HTR-8/SVneo (cell line): Measurements from ENCODE around the gene SLC44A4.
"Not testable (repeated sequence)": the region's sequence is repeated elsewhere in the genome, so short reads cannot be mapped to it uniquely, and the experiment has no call there.

Experiments used
- DNase-seq: peaks from one replicate; pipeline ENCODE4 v3.0.0; 2011; ENCODE audit warnings: low spot score, mixed read lengths; ENCODE audit not compliant: insufficient read length
- FAIRE-seq: peaks from 2 replicates; lab custom pipeline; 2011; peaks lifted over from hg19 to GRCh38; lab: Jason Lieb, UNC

SLC44A4 gene

GRCh38 chr6:31882344-31882743 is 3.5 kb upstream of the SLC44A4 start:
- FAIRE-seq, result no peak
- no peak for DNase-seq

- no peak for FAIRE-seq
- no peak for DNase-seq
These were observed 2.5 kb upstream of the SLC44A4 start for GRCh38 chr6:31881136-31881859.

GRCh38 chr6:31880616-31881015 is 1.8 kb upstream of the SLC44A4 start:
- FAIRE-seq (no peak), DNase-seq (no peak)

- DNase-seq (no peak), FAIRE-seq (no peak)
These were observed 1.1 kb upstream of the SLC44A4 start for GRCh38 chr6:31879901-31880300.

DNA sequence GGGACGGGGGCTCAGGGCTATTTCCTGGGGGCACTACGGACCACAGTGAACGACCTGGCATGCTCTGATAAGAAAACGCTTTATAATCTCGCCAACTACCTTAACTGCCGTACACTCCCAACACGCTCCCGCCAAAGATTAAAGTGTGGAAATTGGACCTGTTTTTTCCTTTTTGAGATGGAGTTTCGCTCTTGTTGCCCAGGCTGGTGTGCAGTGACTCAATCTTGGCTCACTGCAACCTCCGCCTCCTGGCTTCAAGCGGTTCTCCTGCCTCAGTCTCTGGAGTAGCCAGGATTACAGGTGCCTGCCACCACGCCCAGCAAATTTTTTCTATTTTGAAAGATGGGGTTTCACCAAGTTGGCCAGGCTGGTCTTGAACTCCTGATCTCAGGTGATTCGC is 346 bp upstream of the SLC44A4 start:
- no peak for FAIRE-seq
- DNase-seq, result no peak

DNA sequence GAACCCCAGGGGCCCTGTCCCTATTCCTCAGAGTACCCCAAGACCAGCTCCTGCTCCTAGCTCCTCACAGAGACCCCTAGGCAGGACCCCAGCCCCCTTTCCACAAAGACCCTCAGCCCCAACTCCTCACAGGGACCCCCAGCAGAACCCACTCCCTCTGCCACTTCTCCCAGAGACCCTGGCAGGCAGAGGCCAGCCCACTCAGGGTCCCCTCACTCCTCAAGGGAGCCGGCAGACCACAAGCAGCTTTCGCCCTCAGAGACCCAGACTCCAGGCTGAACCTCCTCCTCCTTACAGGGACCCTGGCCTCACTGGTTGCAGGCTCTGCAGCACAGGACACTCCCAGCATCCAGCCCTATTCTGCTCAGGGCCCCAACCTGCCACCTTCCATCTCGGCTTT is 575 bp downstream of the SLC44A4 start:
- no peak for FAIRE-seq
- DNase-seq, result no peak

- FAIRE-seq, result no peak
- DNase-seq, result no peak
These were observed 1.1 kb downstream of the SLC44A4 start for GRCh38 chr6:31877651-31878161.

- FAIRE-seq, result no peak
These were observed 1.6 kb downstream of the SLC44A4 start for GRCh38 chr6:31877125-31877650.

GRCh38 chr6:31876357-31876756 is 2.4 kb downstream of the SLC44A4 start:
- FAIRE-seq, result no peak

More at GRCh38 chr6:31877125-31877650, 1.6 kb downstream of the SLC44A4 start:
- DNase-seq, result no peak

DNA sequence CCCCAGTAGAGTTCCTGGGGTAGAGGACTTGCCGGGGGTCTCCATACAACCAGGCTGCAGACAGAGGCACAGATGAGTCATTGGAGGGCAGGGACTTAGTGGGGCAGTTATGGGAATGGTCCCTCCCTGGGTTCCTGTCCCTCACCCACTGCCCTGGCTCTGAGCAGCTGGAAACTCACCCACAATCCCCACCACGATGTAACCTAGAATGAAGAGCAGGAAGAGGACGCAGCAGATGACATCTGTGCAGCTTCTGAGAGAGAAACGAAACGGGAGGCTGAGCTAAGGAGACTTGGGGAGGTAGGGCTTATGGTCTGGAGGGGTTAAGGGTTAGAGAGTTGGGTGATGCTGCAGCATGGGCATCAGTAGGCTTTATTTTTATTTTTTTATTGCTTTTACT is 2.9 kb downstream of the SLC44A4 start:
- no peak for DNase-seq
- no peak for FAIRE-seq

More at GRCh38 chr6:31876357-31876756, 2.4 kb downstream of the SLC44A4 start:
- DNase-seq, result no peak

DNA sequence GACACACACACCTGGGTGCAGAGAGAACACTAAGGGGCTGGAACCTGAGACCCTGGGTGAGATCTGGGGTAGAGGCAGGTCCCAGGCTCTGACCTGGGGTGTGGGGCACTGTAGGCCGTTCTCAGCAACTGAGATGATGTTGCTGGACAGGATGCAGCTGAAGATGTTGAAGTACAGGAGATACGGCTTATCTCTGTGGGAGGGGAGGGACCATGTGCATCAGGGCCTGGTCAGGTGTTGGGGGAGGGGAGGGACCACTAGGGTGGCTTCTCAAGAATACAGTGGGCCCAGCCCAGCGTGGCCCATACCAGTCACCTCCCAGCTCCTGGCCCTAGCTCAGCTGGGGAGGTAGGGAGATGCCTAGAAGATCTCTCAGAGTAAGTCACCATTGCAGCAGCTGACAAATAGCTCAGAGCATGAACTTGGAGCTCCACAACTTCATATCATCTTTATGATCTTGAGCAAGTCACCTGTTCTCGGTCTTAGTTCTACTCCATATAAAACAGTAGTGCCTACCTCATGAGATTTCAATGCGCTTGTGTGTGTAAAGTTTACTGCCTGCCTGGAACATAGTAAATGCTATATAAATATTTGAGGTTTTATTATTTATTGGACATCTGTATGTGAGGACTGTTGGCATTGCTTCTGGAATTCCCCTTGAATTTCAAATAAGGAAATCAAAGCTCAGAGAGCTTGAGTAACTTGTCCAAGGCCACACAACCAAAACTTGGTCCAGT is 3.8 kb downstream of the SLC44A4 start:
- FAIRE-seq (no peak), DNase-seq (no peak)

DNA sequence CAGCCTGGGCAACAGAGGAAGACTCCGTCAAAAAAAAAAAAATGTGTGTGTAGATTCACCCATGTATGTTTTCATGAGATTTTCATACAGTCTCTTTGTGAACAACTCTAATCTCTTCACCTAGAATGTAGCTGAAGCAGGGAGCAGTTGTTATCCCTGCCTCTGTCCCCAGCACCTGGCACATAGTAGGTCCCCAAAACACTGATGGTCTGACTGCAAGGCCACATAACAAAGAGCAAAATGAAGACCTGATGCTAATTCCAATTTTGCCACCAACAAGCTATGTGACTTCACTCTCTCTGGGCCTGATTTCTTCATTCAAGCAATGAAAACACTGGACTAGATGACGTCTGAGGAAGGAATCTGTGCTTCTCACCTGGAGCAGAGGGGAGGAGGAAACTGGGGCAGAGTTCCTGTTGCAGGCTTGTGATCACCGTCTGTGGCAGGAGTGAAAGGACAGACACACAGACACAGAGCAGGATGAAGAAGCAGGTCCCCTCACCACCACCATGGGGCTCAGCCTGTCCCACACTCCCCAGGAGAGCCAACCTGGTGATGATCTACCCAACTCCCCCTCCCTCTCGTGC is 4.6 kb downstream of the SLC44A4 start:
- FAIRE-seq (no peak), DNase-seq (no peak)

DNA sequence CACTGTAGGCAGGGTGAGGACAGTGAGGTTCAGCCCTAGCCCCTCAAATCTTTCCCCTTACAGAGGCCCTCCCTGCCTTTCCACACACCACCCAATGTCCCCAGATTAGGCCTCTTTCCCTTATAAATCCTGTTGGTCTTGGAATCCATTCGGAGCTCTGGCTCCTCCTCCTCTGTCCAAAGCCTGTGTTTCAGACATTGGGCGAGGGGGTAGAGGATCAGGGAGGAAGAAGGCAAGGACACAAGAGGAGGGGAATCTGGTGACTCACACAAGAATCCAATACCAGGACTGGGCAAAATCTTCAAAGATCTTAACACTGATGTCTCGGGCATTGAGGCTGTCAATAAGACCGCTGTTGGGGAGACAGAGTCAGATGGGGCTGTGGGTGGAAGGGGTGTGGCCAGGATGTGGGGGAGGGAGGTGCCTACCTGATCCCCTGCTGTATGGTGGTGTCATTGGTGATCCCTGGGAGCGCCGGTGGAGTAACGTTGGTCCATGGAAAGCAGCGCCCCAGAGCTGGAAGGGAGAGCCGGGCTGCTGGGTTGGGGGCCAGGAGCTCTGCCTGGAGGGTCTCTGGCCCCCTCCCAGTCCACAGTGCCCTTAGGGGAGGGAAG is 7.6 kb downstream of the SLC44A4 start:
- FAIRE-seq (no peak), DNase-seq (no peak)

- FAIRE-seq (no peak), DNase-seq (no peak)
These were observed 8.3 kb downstream of the SLC44A4 start for GRCh38 chr6:31870385-31870921.

DNA sequence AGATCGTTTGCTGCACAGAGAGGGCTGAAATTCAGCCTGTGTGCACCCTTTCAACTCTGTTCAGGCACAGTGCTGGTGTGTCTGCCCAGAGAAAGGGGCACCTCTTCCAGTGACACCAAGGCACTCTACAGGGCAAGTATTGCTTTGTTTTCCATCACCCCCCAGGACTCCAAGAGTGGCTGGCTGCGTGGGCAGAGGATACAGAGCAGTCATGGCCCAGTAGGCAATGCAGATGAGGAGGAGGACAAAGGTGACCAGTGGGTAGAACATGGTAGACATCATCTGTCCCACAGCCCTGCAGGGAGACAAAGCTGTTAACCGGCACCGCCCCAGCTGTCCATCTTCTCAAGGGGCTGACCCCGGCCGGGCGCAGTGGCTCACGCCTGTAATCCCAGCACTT is 9.5 kb downstream of the SLC44A4 start:
- DNase-seq (no peak), FAIRE-seq (no peak)

GRCh38 chr6:31868658-31868971 is 10.2 kb downstream of the SLC44A4 start:
- DNase-seq, FAIRE-seq: not testable (repeated sequence)

GRCh38 chr6:31865205-31866118 is 13.3 kb downstream of the SLC44A4 start:
- DNase-seq (no peak), FAIRE-seq (no peak)

DNA sequence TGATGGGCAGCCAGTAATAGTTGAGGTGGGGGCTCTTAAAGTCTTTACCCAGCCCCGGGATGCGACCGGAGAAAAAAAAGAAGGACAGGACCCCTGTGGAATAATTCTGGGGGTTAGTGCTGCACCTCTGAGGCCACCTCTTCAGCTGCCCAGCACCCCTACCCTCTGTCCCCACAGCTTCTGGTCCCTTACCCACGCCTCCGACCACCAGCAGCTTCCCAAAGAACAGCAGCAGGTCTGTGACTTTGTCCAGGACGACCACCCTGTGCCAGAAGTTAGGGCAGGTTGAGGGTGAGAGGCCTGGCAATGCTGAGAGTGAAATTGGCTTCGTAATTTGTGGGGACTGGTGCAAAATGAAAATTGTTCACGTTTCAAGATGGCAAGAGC is 14.0 kb downstream of the SLC44A4 start:
- FAIRE-seq, result no peak
- DNase-seq, result no peak

DNA sequence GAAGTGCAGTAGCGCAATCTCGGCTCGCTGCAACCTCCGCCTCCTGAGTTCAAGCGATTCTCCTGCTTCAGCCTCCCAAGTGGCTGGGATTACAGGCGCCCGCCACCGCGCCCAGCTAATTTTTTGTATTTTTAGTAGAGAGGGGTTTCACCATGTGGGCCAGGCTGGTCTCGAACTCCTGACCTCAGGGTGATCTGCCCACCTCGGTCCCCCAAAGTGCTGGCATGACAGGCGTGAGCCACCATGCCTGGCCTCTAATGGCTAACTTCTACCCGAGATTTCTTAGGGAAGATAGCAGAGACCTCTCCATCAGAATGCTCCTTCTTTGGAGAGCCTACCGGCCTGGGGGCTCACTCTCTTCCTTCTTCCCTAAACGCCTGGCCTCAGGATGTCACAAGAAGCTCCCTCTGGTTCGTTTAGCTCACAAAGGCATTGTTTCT is 14.7 kb downstream of the SLC44A4 start:
- not testable (repeated sequence) for DNase-seq, FAIRE-seq
